ENCODE data around the gene CD93. TPM values are rescaled to one million over a fixed set of nuclear protein-coding genes. Genes with fewer than 3 reads are reported as not detected.

Gene CD93
- polyA plus RNA-seq, 4 donors: 35.7 to 43.9 (median 40.6) TPM

GRCh38 chr20:23042270-23042669 lies 43.9 kb downstream of the CD93 start:
- no peak for DNase-seq (ENCODE audit: low read depth in 4 of 4, low spot score in 2 of 4)

- DNase-seq (ENCODE audit: low read depth in 4 of 4, low spot score in 2 of 4): no peak
Measured at GRCh38 chr20:23039885-23040508, 46.1 kb downstream of the CD93 start.

GRCh38 chr20:23039136-23039875 lies 46.8 kb downstream of the CD93 start:
- DNase-seq (ENCODE audit: low read depth in 4 of 4, low spot score in 2 of 4): no peak

GRCh38 chr20:23037017-23037481 lies 49.1 kb downstream of the CD93 start:
- DNase-seq (ENCODE audit: low read depth in 4 of 4, low spot score in 2 of 4): no peak

- DNase-seq (ENCODE audit: low read depth in 4 of 4, low spot score in 2 of 4): no peak
Measured at GRCh38 chr20:23036371-23036770, 49.8 kb downstream of the CD93 start.

- no peak for DNase-seq (ENCODE audit: low read depth in 4 of 4, low spot score in 2 of 4)
Measured at GRCh38 chr20:23035731-23036130, 50.4 kb downstream of the CD93 start.

- no peak for DNase-seq (ENCODE audit: low read depth in 4 of 4, low spot score in 2 of 4)
Measured at GRCh38 chr20:23034721-23035671, 51.1 kb downstream of the CD93 start, which contains the start of gene SSTR4. TSS of gene SSTR4 (plus strand) at chr20:23035312. CDS start at chr20:23035484, 172 bp downstream.

- DNase-seq (ENCODE audit: low read depth in 4 of 4, low spot score in 2 of 4): no peak
Measured at GRCh38 chr20:23033918-23034317, 52.2 kb downstream of the CD93 start.

GRCh38 chr20:23032750-23033078 lies 53.4 kb downstream of the CD93 start:
- DNase-seq (ENCODE audit: low read depth in 4 of 4, low spot score in 2 of 4): no peak

- DNase-seq (ENCODE audit: low read depth in 4 of 4, low spot score in 2 of 4): no peak
Measured at GRCh38 chr20:23032056-23032749, 53.9 kb downstream of the CD93 start.

GRCh38 chr20:23031346-23031745 lies 54.8 kb downstream of the CD93 start:
- no peak for DNase-seq (ENCODE audit: low read depth in 4 of 4, low spot score in 2 of 4)

Other genes starting within 250 kb of the CD93 start
- gene SSTR4, start 51.0 kb downstream of the CD93 start, polyA plus RNA-seq (ENCODE audit: insufficient read length in 4 of 4): under 1 TPM in 2 of 4 donors, not detected in 2; 0.10 to 0.27 TPM
- 1 to 10 TPM; 4.5 to 7.0 (median 5.6) TPM for gene THBD, start 36.7 kb downstream of the CD93 start, polyA plus RNA-seq (ENCODE audit: insufficient read length in 4 of 4)